NCI-H526 treated with DMSO at 0.1 percent for 48 hours (cell line): ENCODE measurements around the gene BDKRB1.
"Not testable (repeated sequence)": the region's sequence is repeated elsewhere in the genome, so short reads cannot be mapped to it uniquely, and the experiment has no call there.

Source experiments
- DNase-seq: peaks from one replicate; lab custom pipeline; 2025; lab: John Stamatoyannopoulos, UW

The BDKRB1 gene

DNA sequence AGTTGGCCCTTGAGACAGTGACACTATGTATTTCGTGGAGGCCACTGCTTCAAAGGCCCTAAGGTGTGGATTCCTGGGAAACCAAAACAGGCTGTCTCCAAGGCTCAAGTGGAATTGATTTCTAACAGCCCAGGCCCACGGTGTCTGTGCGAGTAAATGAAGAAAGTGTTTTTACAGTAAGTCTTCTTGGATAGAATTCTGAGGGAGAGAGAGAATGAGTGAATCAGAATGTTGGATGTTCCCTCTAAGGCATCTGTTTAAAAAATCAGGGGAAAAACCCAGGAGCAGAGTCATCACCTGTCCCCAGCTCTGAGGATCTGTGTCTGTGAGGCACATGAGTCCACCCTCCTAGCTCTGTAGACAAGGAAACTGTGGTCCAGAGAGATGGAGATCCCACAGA is 22.3 kb upstream of the BDKRB1 start:
- DNase-seq, result no peak

GRCh38 chr14:96235426-96235825 is 20.6 kb upstream of the BDKRB1 start:
- DNase-seq, result no peak

DNA sequence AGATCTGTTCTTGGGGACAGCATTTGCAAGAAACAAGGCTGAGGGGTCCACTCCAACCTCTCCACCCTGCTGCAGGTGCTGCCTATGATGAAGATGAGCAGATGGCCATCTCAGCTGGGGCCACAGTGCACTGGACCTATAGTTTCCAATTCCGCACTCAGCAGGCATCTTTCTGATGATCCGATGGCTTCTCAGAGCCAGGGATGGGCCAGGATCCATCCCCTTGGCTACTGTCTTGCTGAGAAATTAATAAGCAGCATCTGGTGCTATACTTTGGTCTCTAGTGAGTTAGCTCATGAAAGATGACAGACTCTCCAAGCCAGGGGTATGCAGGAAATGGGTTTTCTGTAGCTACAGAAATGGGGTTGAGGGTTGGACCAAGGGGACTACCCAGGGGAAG is 18.4 kb upstream of the BDKRB1 start:
- DNase-seq, result no peak

DNA sequence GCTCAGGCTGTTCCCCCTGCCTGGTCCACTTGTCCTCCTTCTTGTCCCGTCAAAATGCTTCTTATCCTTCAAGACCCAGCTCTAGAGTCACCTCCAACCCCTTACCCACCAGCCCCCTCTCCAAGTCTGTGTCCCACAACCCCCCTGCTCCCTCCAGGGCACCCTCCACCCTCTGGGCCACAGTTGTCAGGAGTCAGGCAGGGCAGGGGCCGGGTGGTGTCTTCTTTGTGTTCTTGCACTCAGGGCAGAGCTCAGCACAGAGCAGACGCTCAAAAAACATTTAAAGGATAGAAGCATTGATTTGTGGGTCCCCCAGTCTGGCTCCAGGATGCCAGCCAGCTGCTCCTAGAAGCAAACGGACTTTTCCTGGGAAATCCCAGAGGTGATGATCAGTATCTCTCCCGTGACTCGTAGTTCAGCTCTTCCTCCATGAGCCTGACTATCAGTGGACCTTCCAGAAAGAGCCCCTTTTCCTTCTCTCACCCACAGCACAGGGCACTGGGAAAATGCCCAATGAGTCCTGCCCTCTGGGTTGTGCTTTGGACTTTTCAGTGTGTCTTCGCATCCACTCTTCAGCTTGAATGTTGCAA is 17.2 kb upstream of the BDKRB1 start:
- DNase-seq, result no peak

DNA sequence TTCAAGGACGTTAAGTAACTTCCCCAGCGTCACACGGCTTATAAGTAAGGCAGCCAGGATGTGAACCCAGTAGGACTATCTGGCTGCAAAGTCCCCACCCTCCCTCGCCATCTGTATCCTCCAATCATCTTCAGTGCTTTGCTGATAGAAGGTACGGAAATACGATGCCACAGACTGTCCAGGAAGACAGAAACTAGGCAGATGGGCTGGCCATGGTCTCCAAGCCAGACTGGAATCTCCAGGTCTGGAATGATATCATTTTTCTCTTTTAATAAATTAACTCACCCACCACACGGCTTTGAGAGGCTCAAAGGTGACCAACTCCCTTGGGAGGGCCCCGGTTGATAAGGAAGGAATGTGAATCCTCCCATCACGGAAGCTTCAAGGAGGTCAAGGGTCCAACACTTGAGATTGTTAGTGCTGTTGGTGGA is 16.3 kb upstream of the BDKRB1 start:
- no peak for DNase-seq

GRCh38 chr14:96240641-96241040 is 15.4 kb upstream of the BDKRB1 start:
- no peak for DNase-seq

GRCh38 chr14:96242126-96242525 is 13.9 kb upstream of the BDKRB1 start:
- DNase-seq, result no peak

GRCh38 chr14:96243785-96244184 is 12.2 kb upstream of the BDKRB1 start:
- DNase-seq, result no peak

DNA sequence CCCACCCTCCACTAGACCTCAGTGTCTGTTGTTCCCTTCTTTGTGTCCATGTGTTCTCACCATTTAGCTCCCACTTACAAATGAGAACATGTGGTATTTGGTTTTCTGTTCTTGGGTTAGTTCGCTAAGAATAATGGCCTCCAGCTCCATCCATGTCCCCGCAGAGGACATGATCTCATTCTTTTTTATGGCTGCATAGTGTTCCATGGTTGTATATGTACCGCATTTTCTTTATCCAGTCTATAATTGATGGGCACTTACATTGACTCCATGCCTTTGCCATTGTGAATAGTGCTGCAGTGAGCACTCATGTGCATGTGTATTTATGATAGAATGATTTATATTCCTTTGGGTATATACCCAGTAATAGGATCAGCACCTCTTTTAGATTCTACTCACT is 10.9 kb upstream of the BDKRB1 start:
- not testable (repeated sequence) for DNase-seq

DNA sequence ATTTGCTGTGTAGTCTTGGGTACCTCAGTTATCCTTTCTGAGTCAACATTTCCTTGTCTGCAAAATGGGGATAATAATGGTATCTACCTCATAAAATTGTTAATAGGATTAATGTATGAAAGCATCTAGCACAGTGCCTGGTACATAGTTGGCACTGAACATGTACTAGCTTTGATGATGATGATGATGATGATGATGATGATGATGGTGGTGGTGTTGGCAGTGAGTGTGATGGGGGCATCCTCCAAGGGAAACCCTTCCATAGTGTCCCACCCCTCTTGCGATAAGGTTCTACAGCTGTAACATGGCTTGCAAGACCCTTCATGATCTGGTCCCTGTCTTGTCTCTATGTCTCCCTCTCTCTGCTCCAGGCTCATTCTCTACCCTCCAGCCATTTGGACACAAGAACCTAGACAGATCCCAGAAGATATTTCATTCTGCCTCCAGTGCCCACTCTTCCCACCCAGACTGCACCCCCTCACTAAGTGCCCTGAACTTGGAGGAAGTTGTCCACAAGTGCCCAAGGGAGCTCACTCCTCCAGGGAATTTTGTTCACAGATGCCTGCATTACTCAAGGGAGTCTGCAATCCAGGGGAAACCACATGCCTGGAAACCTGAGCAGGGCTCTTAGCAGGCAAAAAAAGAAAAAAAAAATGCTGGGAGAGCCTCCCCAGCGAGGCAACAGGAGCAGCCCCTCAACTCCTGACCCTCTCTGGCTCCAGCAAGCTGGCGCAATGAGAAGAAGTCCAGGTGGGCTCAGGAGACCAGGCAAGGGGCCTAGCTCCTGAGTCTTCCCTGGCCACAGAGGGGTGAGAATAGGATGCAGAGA is 10.1 kb upstream of the BDKRB1 start:
- no peak for DNase-seq

GRCh38 chr14:96246539-96246847 is 9.5 kb upstream of the BDKRB1 start:
- no peak for DNase-seq

- no peak for DNase-seq
Observed at GRCh38 chr14:96247031-96247430, 9.0 kb upstream of the BDKRB1 start.

GRCh38 chr14:96249029-96249428 is 7.0 kb upstream of the BDKRB1 start:
- DNase-seq, result no peak

- DNase-seq, result no peak
Observed at GRCh38 chr14:96250485-96250884, 5.5 kb upstream of the BDKRB1 start.

- no peak for DNase-seq
Observed at GRCh38 chr14:96251656-96252155, 4.3 kb upstream of the BDKRB1 start.

DNA sequence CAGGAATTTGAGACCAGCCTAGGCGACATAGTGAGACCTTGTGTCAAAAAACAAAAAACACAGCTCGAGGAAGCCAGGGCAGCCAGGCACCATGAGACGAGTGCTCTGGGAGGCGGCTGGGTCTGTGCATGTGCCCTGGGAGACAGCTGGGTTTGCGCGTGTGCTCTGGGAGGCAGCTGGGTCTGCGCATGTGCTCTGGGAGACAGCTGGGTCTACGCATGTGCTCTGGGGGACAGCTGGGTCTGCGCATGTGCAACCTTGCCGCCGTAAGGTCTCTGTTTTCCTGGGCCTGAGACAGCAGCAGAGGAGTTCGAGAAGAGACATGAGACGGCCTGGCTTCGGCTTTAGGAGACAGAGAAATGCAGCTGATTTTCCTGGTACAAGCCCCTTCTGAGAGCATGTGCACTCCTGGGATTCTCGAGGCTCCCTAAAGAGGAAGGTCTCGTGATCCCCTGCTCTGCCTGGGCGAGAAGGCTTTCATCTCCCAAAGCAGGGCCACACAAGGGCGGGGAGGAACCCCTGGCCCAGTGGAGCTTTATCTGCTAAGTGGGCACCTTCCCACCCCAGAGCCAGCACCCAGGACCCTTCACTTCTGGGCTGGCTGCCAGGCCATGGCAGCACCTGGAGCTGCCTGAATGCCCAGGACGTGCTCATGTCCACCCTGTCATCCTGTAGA is 3.5 kb upstream of the BDKRB1 start:
- no peak for DNase-seq

DNA sequence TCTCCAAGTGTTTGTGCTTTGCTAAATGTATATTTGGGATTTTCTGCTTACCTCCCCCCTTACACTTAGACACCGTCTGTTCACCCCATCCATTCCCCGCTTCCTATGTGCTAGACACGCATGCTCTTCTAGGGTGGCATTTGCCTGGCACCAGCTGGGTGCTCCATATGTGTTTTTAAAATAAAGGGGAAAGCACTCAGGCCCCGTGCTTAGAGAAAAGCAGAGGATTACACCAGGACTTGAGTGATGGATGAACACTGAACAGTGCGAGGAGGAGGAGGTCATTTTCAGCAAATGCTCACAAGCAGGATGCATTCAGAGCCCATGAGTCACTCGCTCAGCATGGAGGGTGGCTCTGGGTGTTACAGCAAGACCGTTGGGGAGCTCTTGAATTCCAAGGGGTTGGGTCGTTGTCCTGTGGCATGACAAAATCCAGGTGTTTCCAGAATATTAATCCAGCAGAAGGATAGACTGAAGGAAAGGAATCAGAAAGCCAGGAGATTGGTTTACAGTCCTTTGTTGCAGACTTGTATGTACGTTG is 2.9 kb upstream of the BDKRB1 start:
- no peak for DNase-seq

- no peak for DNase-seq
Observed at GRCh38 chr14:96254687-96255086, 1.3 kb upstream of the BDKRB1 start.

GRCh38 chr14:96256407-96256806 is 397 bp downstream of the BDKRB1 start:
- no peak for DNase-seq

GRCh38 chr14:96257056-96257455 is 1.0 kb downstream of the BDKRB1 start:
- DNase-seq, result no peak

GRCh38 chr14:96257900-96258299 is 1.9 kb downstream of the BDKRB1 start:
- no peak for DNase-seq

DNA sequence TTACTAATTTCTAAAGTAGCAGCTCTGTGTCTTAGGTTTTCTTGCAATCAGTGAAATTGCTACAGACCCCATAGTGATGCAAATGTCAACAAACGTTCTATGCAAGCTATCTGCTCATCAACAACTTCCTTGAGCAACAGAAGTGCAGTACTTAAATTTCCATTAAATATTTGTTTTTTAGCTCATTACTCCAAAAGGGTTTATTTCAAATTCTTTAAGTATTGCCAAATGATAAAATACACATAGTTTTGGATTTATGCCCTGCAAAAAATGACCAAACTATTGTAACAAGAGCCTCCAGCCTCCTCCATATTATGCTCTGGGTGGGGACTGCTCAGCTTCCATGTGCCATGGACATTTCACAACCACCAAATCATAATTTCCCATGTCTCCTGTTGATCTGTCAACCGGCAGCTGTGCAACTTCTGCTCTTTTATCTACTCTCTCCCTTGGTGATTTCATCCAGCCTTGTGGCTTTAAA is 4.4 kb downstream of the BDKRB1 start:
- no peak for DNase-seq

DNA sequence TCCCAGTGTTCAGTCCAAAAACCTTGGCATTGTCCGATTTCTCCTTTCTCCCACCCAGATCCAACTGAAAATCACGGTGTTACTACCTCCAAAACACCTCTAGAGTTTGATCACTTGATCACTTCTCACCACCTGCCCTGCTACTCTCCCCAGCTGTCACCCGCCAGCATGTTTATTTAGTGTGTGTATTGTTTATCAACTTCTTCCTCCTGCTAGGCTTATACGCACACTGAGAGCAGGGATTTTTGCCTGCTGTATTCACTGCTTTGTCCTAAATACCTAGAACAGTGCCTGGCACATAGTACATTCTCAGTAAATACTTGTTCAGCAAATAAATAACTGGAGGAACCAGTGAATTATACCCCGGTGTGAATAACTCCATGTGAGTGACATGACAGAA is 5.0 kb downstream of the BDKRB1 start:
- DNase-seq, result no peak
